ENCODE data around the gene SSH2.
"Not testable (repeated sequence)": the region's sequence is repeated elsewhere in the genome, so short reads cannot be mapped to it uniquely, and the experiment has no call there.

SSH2 gene

GRCh38 chr17:29862127-29862526, 67.9 kb downstream of the SSH2 start:
- no peaks in the 10 kb centered on the region for H3K4me1 ChIP-seq (ENCODE audit: control insufficient read depth, insufficient read depth, low read length)
- TF ChIP-seq ZNF629 (tag by site-specific recombination; IDR thresholded peaks at IDR 0.05) (no peak), ZNF366 (tag by site-specific recombination; conservative IDR thresholded peaks at IDR 0.05) (no peak), ZNF292 (tag by site-specific recombination; IDR thresholded peaks at IDR 0.05; ENCODE audit: borderline replicate concordance, low read depth) (no peak), WT1 (tag by site-specific recombination; IDR thresholded peaks at IDR 0.05) (no peak), ZNF513 (tag by site-specific recombination; IDR thresholded peaks at IDR 0.05) (no peak), ZNF239 (tag by site-specific recombination; IDR thresholded peaks at IDR 0.05) (no peak)
- TF ChIP-seq, protein P1, sequence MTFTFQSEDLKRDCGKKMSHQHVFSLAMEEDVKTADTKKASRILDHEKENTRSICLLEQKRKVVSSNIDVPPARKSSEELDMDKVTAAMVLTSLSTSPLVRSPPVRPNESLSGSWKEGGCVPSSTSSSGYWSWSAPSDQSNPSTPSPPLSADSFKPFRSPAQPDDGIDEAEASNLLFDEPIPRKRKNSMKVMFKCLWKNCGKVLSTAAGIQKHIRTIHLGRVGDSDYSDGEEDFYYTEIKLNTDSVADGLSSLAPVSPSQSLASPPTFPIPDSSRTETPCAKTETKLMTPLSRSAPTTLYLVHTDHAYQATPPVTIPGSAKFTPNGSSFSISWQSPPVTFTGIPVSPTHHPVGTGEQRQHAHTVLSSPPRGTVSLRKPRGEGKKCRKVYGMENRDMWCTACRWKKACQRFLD (tag by site-specific recombination; IDR thresholded peaks at IDR 0.05), result no peak
- TF ChIP-seq, protein P2, sequence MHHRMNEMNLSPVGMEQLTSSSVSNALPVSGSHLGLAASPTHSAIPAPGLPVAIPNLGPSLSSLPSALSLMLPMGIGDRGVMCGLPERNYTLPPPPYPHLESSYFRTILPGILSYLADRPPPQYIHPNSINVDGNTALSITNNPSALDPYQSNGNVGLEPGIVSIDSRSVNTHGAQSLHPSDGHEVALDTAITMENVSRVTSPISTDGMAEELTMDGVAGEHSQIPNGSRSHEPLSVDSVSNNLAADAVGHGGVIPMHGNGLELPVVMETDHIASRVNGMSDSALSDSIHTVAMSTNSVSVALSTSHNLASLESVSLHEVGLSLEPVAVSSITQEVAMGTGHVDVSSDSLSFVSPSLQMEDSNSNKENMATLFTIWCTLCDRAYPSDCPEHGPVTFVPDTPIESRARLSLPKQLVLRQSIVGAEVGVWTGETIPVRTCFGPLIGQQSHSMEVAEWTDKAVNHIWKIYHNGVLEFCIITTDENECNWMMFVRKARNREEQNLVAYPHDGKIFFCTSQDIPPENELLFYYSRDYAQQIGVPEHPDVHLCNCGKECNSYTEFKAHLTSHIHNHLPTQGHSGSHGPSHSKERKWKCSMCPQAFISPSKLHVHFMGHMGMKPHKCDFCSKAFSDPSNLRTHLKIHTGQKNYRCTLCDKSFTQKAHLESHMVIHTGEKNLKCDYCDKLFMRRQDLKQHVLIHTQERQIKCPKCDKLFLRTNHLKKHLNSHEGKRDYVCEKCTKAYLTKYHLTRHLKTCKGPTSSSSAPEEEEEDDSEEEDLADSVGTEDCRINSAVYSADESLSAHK (tag by site-specific recombination; IDR thresholded peaks at IDR 0.05), result no peak
- CTCF ChIA-PET, result interaction anchor here (0.7 to 1.1 kb wide), 3 partner anchors 10 to 55 kb away, joined by 3 to 4 read pairs (median 4); no protein-coding TSS in a partner anchor
- H3K27ac ChIP-seq (ENCODE audit: extremely low read depth, low read depth, low read length), result no peak overlapping the region
- POLR2A ChIA-PET, result no interaction called here
- no peaks in the 10 kb centered on the region; the same call in 1 of the 2 replicates for H3K9me3 ChIP-seq (ENCODE audit: control insufficient read depth, insufficient read depth, low read depth, low read length)
- H3K4me3 ChIP-seq (ENCODE audit: low read depth, low read length), result no peak overlapping the region
- H3K36me3 ChIP-seq (ENCODE audit: control insufficient read depth in 2 of 2, insufficient read depth in 1 of 2, low read length in 2 of 2), result no peaks in the 10 kb centered on the region; a peak in 1 of 3 replicates

- H3K4me1 ChIP-seq (ENCODE audit: control insufficient read depth, insufficient read depth, low read length); POLR2A ChIA-PET; H3K36me3 ChIP-seq (ENCODE audit: control insufficient read depth in 2 of 2, insufficient read depth in 1 of 2, low read length in 2 of 2); H3K4me3 ChIP-seq (ENCODE audit: low read depth, low read length); H3K27ac ChIP-seq (ENCODE audit: extremely low read depth, low read depth, low read length); H3K9me3 ChIP-seq (ENCODE audit: control insufficient read depth, insufficient read depth, low read depth, low read length): not testable (repeated sequence)
- CTCF ChIA-PET, result interaction anchor here (0.6 to 1.4 kb wide), 2 partner anchors 14 to 234 kb away, joined by 3 to 4 read pairs; no protein-coding TSS in a partner anchor
- TF ChIP-seq ZNF146 (tag by site-specific recombination; IDR thresholded peaks at IDR 0.05), result peak; percentile 84
Measured at GRCh38 chr17:29859445-29859844, 70.6 kb downstream of the SSH2 start.

DNA sequence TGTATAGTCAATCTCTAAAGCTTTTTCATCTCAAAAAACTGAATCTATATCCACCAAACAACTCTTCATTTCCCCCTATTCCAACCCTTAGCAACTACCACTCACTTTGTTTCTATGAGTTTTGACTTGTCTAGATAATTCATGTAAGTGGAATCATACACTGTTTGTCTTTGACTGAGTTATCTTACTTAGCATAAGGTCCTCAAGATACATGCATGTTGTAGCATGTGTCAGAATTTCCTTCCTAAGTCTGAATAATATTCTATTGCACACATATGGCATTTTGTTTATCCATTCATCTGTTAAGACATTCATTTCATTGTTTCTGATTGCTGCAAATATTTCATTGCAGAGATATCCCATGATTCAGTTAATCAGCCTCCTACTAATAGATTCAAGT, 72.2 kb downstream of the SSH2 start:
- Histone ChIP-seq H3K4me3 (ENCODE audit: low read depth, low read length) (no peak overlapping the region), H3K36me3 (ENCODE audit: control insufficient read depth in 2 of 2, insufficient read depth in 1 of 2, low read length in 2 of 2) (no peaks in the 10 kb centered on the region), H3K27ac (ENCODE audit: extremely low read depth, low read depth, low read length) (no peak overlapping the region), H3K9me3 (ENCODE audit: control insufficient read depth, insufficient read depth, low read depth, low read length) (no peaks in the 10 kb centered on the region; the same call in 1 of the 2 replicates), H3K4me1 (ENCODE audit: control insufficient read depth, insufficient read depth, low read length) (no peaks in the 10 kb centered on the region)
- ChIA-PET CTCF (no interaction called here), POLR2A (no interaction called here)
- TF ChIP-seq, protein P3, sequence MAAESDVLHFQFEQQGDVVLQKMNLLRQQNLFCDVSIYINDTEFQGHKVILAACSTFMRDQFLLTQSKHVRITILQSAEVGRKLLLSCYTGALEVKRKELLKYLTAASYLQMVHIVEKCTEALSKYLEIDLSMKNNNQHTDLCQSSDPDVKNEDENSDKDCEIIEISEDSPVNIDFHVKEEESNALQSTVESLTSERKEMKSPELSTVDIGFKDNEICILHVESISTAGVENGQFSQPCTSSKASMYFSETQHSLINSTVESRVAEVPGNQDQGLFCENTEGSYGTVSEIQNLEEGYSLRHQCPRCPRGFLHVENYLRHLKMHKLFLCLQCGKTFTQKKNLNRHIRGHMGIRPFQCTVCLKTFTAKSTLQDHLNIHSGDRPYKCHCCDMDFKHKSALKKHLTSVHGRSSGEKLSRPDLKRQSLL (tag by site-specific recombination; IDR thresholded peaks at IDR 0.05), result no peak
- TF ChIP-seq HOXD13 (CRISPR knock-in tag; IDR thresholded peaks at IDR 0.05; ENCODE audit: borderline replicate concordance), result no peak
- no peak for TF ChIP-seq TSHZ1 (tag by site-specific recombination; IDR thresholded peaks at IDR 0.05; ENCODE audit: borderline replicate concordance)
- TF ChIP-seq KLF7 (tag by site-specific recombination; IDR thresholded peaks at IDR 0.05; ENCODE audit: borderline replicate concordance), result no peak
- no peak for TF ChIP-seq ZBTB26 (tag by site-specific recombination; optimal IDR thresholded peaks at IDR 0.05)
- no peak for TF ChIP-seq ZBTB1 (tag by site-specific recombination; IDR thresholded peaks at IDR 0.05)
- no peak for TF ChIP-seq ZNF239 (tag by site-specific recombination; IDR thresholded peaks at IDR 0.05)
- TF ChIP-seq, protein P4, sequence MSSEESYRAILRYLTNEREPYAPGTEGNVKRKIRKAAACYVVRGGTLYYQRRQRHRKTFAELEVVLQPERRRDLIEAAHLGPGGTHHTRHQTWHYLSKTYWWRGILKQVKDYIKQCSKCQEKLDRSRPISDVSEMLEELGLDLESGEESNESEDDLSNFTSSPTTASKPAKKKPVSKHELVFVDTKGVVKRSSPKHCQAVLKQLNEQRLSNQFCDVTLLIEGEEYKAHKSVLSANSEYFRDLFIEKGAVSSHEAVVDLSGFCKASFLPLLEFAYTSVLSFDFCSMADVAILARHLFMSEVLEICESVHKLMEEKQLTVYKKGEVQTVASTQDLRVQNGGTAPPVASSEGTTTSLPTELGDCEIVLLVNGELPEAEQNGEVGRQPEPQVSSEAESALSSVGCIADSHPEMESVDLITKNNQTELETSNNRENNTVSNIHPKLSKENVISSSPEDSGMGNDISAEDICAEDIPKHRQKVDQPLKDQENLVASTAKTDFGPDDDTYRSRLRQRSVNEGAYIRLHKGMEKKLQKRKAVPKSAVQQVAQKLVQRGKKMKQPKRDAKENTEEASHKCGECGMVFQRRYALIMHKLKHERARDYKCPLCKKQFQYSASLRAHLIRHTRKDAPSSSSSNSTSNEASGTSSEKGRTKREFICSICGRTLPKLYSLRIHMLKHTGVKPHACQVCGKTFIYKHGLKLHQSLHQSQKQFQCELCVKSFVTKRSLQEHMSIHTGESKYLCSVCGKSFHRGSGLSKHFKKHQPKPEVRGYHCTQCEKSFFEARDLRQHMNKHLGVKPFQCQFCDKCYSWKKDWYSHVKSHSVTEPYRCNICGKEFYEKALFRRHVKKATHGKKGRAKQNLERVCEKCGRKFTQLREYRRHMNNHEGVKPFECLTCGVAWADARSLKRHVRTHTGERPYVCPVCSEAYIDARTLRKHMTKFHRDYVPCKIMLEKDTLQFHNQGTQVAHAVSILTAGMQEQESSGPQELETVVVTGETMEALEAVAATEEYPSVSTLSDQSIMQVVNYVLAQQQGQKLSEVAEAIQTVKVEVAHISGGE (tag by site-specific recombination; conservative IDR thresholded peaks at IDR 0.05; ENCODE audit: low read depth), result no peak

Data from HEK293 (cell line).